GM18505 (cell line): ENCODE measurements around the gene ZNF296.
A peak's percentile ranks its signal among the peaks of the same experiment; 100 is the strongest.

Experiments used
- ATAC-seq: cut with Tn5 transposase; IDR thresholded peaks from one replicate; pipeline ENCODE4 v1.9.1; 2021; ENCODE audit not compliant: unreplicated experiment
- POLR2A ChIP-seq: IDR thresholded peaks from 4 replicates; pipeline ENCODE4 v1.6.1; 2011; ENCODE audit warnings: borderline replicate concordance; ENCODE audit not compliant: insufficient read depth, insufficient read length; ENCODE audit errors: extremely low read depth

Gene ZNF296

GRCh38 chr19:45047188-45047797 lies 29.0 kb downstream of the ZNF296 start:
- ATAC-seq: no peak
- no peak for TF ChIP-seq POLR2A

GRCh38 chr19:45046355-45046754 lies 29.9 kb downstream of the ZNF296 start:
- TF ChIP-seq POLR2A: no peak
- ATAC-seq: no peak

DNA sequence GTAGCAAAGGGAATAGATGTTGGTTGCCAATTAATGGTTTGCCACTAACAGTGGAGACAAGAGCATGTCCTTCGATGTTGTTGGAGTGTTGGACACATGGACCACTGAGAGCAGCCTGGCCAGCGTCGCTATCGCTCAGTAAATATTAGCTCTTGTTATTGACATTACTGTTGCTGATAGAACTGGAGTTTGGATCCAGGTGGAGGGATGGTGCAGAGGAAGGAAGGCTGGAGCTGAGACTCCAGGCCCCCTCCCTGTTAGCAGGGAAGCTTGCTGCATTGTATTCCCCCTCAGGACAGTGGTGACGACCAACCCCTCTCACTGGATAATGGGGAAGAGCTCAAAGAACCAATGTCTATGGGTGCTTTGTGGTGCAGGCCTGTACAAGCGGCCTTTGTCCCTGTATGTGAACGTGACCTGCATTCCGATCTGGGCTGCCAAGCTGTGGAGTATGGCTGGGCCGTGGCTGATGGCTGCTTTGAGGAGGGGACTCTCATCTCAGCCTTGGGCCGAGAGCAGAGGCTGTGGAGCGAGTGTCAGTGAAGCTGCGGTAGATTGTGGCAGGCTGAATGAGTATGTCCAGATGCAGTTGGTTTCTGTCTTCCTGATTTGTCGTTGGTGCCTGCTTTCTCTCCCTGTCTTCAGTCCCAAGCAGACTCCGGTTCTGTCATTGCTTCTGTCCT lies 30.5 kb downstream of the ZNF296 start:
- TF ChIP-seq POLR2A: no peak
- ATAC-seq: no peak

DNA sequence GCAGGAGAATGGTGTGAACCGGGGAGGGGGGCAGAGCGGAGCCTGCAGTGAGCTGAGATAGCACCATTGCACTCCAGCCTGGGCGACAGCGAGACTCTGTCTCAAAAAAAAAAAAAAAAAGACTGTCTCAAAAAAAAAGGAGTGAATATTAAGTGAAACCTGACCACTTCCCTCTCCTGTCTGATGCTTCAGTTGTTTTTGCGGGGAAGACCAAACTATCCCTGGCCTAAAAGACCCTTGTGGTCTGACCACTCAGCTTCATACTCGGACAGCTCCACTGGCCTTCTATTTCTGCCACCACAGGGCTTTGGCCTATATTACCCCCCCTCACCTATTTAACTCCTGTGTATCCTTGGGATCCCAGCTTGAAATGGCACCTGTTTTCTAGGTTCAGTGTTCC lies 35.2 kb downstream of the ZNF296 start:
- no peak for ATAC-seq
- TF ChIP-seq POLR2A: no peak

DNA sequence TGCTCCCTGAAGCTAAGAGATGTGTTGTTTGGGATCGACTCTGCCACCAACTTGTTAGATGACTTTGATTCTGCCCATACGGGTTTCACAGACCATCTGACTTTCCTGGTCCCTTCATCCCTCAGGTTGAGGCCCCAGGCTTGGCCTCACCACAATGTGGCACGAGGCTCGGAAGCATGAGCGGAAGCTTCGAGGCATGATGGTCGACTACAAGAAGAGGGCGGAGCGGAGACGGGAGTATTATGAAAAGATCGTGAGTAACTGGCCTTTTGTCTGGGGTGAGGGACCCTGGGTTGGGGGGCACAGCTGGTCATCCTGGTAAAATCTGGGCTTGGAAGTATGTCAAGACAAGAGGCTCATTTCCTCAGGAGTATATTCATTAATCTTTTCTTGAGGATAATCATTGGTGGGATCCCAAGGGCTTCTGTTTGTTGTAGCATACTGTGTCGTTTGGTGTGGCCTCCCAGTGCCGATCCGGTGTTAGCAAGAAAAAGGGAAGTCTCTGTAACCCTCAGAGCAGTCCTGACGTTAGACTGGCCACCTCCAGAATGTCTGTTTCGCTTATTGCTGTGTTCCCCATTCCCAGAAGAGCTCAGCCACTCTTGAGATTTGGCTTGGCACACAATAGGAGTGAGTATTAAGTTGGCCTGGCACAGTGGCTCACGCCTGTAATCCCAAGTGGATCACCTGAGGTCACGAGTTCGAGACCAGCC lies 36.1 kb downstream of the ZNF296 start:
- no peak for TF ChIP-seq POLR2A
- ATAC-seq: no peak

GRCh38 chr19:45038931-45039893 lies 37.1 kb downstream of the ZNF296 start, which contains the start of gene CLASRP:
TSS of gene CLASRP (plus strand) at chr19:45039045. CDS start at chr19:45040213, 1,168 bp downstream.
- peak; percentile 95 for TF ChIP-seq POLR2A
- peak; percentile 90 for ATAC-seq

GRCh38 chr19:45037393-45038169 lies 38.7 kb downstream of the ZNF296 start:
- no peak for ATAC-seq
- TF ChIP-seq POLR2A: no peak

GRCh38 chr19:45035755-45036154 lies 40.5 kb downstream of the ZNF296 start:
- no peak for TF ChIP-seq POLR2A
- no peak for ATAC-seq

DNA sequence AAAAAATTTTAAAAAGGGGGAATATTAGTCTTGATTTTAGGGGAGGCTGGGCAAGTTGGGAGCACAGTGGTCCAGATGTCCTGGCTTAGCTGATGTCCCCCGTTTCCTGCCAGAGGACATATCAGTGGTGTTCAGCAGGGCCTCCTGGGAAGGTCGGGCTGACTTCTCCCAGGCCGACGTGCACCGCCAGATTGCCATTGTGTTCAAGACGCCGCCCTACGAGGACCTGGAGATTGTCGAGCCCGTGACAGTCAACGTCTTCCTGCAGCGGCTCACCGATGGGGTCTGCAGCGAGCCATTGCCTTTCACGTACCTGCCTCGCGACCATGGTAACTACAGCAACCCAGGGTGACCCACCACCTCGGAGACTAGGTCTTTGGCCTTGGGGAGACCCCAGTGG lies 43.9 kb downstream of the ZNF296 start:
- no peak for ATAC-seq
- no peak for TF ChIP-seq POLR2A

- no peak for ATAC-seq
Measured at GRCh38 chr19:45030825-45031224, 45.5 kb downstream of the ZNF296 start.

GRCh38 chr19:45027371-45027770 lies 48.9 kb downstream of the ZNF296 start:
- ATAC-seq: no peak
- TF ChIP-seq POLR2A: no peak

More at GRCh38 chr19:45030825-45031224, 45.5 kb downstream of the ZNF296 start:
- no peak for TF ChIP-seq POLR2A

GRCh38 chr19:45025264-45025663 lies 51.0 kb downstream of the ZNF296 start:
- ATAC-seq: no peak
- no peak for TF ChIP-seq POLR2A
